SK-N-MC (cell line): ENCODE results near the gene TPRN.
A peak's percentile ranks its signal among the peaks of the same experiment; 100 is the strongest.

ENCODE experiments used
- DNase-seq: peaks from one replicate; pipeline ENCODE4 v3.0.0-alpha.2; 2011; ENCODE audit warnings: low read depth, low spot score
- H3K27ac ChIP-seq: fragments of 200-600 bp; sonication (generic); 2 replicates; pipeline ENCODE4 v1.5.1; 2016; ENCODE audit warnings: mixed run types
- H3K36me3 ChIP-seq: fragments of 200-600 bp; sonication (generic); 2 replicates; pipeline ENCODE4 v1.6.1; 2017; ENCODE audit warnings: antibody characterized with exemption, low read length, mixed read lengths; ENCODE audit not compliant: insufficient read depth
- H3K4me3 ChIP-seq: fragments of 200-600 bp; sonication (generic); 2 replicates; pipeline ENCODE4 v1.5.1; 2016
- H3K9ac ChIP-seq: fragments of 200-600 bp; sonication (generic); 2 replicates; pipeline ENCODE4 v1.8.0; 2017; ENCODE audit warnings: mixed run types, mixed read lengths; ENCODE audit not compliant: insufficient read length
- H3K9me3 ChIP-seq: fragments of 200-600 bp; sonication (generic); 2 replicates; pipeline ENCODE4 v1.6.1; 2017; ENCODE audit warnings: low read depth, mild to moderate bottlenecking, antibody characterized with exemption, low read length, moderate library complexity, mixed read lengths
- EZH2 ChIP-seq: fragments of 200-600 bp; sonication (generic); IDR thresholded peaks from one replicate; pipeline ENCODE4 v1.6.1; 2017; ENCODE audit warnings: antibody characterized with exemption
- FOXP2 ChIP-seq: optimal IDR thresholded peaks from 2 replicates; pipeline ENCODE3; 2011; ENCODE audit warnings: mild to moderate bottlenecking, moderate library complexity; ENCODE audit not compliant: insufficient read depth; ENCODE audit errors: extremely low read length, control extremely low read depth
- POLR2AphosphoS5 ChIP-seq: IDR thresholded peaks from 2 replicates; pipeline ENCODE4 v1.6.1; 2012; ENCODE audit warnings: mild to moderate bottlenecking, low read depth, low read length, borderline replicate concordance

The TPRN gene

GRCh38 chr9:137174722-137175293, 25.7 kb downstream of the TPRN start:
- no peak overlapping the region for H3K9ac ChIP-seq
- H3K9me3 ChIP-seq: no peaks in the 10 kb centered on the region
- no peaks in the 10 kb centered on the region; the same call in 1 of the 2 replicates for H3K36me3 ChIP-seq
- no peak for DNase-seq
- no peak overlapping the region for H3K27ac ChIP-seq
- TF ChIP-seq POLR2AphosphoS5: no peak
- no peak for TF ChIP-seq FOXP2
- no peak for TF ChIP-seq EZH2
- peak overlapping the region; percentile 58 for H3K4me3 ChIP-seq

DNA sequence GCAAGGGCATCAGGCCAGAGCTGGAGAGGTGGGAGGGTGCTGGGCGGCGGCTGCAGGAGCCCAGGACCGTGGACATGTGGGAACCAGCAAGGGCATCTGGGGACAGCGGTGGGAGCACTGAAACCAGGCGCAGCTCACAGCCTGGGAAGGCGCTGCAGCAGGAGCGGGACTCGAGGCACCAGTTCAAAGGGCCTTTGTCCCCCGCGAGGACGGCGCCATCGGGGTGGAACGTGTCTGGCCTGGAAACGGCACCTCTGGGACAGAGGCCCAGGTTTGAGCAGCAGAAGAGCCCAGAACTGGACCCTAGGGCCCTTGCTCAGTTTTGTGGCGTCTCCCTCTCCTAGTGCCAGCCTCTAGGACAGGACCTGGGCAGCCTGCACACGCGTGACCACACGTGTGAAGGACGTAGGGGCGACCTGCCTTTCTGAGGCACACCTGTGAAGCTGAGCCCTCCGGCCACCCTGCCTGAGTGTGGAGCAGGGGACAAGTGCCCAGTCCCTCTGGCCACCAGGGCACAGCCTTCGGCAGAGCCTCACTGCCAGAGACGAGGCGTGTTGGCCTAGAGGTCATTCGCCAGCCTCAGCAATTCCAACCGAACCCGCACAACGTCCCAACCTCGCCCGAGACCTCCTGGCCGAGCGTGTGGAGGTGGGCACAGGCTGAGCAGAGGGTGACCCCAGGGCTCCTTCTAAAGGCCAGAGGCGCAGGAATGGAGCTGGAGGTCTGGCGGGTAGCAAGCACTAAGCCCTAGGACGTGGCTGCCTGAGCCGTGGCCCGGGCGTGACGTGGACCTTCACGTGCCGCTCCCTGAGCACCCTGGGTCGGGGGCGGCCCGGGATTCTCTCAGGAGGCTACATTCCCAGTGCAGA, 26.5 kb downstream of the TPRN start:
- Histone ChIP-seq H3K9ac (no peak overlapping the region), H3K36me3 (no peaks in the 10 kb centered on the region), H3K4me3 (peak overlapping the region; percentile 58), H3K9me3 (no peaks in the 10 kb centered on the region), H3K27ac (no peak overlapping the region)
- TF ChIP-seq POLR2AphosphoS5 (no peak), FOXP2 (no peak), EZH2 (no peak)
- DNase-seq: no peak

- Histone ChIP-seq H3K9me3 (no peaks in the 10 kb centered on the region), H3K4me3 (no peak overlapping the region), H3K36me3 (no peaks in the 10 kb centered on the region), H3K9ac (no peak overlapping the region), H3K27ac (no peak overlapping the region)
- TF ChIP-seq EZH2 (no peak), FOXP2 (no peak), POLR2AphosphoS5 (no peak)
- DNase-seq: no peak
These were observed 27.4 kb downstream of the TPRN start for GRCh38 chr9:137172901-137173795.

DNA sequence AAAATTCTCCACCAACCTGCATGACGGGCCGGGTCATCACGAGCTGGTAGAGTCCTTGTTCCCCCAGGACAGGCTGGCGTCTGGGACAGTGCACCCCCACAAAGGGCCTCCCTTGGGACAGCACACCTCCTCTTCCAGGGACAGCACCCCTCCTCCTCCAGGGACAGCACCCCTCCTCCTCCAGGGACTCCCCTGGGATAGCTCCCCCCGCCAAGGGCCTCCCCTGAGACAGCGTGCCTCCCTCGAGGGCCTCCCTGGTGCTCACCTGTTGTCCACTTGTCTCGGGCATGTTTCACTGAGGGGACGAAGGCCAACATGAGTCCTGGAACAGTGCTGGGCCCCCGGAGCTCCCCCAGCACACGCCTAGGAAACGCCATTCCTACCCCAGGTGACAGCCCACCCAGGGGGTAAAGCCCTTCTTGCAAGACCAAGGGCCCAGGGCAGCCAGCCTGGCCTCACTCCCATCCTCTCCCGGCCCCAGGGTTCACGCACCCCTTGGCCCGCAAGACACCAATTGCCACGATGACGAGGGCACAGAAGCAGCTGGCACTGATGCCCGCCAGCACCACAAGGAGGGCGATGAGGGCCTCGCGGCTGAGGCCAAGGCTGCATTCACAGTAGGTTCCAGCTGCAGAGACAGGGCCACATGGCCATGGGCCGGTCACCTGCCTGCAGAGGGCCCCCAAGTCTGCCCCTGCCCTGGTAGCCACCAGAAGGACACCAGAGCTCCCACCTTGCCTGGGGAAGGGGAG, 29.2 kb downstream of the TPRN start:
- TF ChIP-seq POLR2AphosphoS5 (no peak), EZH2 (no peak), FOXP2 (no peak)
- Histone ChIP-seq H3K9me3 (no peaks in the 10 kb centered on the region), H3K27ac (no peak overlapping the region), H3K36me3 (no peaks in the 10 kb centered on the region), H3K4me3 (no peak overlapping the region), H3K9ac (no peak overlapping the region)
- no peak for DNase-seq

GRCh38 chr9:137170486-137171148, 29.9 kb downstream of the TPRN start:
- no peaks in the 10 kb centered on the region for H3K36me3 ChIP-seq
- no peak for DNase-seq
- TF ChIP-seq POLR2AphosphoS5 (no peak), EZH2 (no peak), FOXP2 (no peak)
- no peak overlapping the region for H3K4me3 ChIP-seq
- no peak overlapping the region for H3K27ac ChIP-seq
- no peak overlapping the region for H3K9ac ChIP-seq
- no peaks in the 10 kb centered on the region for H3K9me3 ChIP-seq

- H3K9ac ChIP-seq: no peak within 1 kb of the TSS
These were observed 30.6 kb downstream of the TPRN start, which contains the start of gene LRRC26 for GRCh38 chr9:137169896-137170358. TSS of gene LRRC26 (minus strand) at chr9:137170051. CDS start at chr9:137169943, 108 bp downstream.

More at GRCh38 chr9:137169896-137170358, 30.6 kb downstream of the TPRN start, which contains the start of gene LRRC26:
- no peak for DNase-seq
- no peak within 1 kb of the TSS for H3K27ac ChIP-seq
- H3K4me3 ChIP-seq: peak within 1 kb of the TSS; percentile 22; the same call in 1 of the 2 replicates
- no peaks in the 10 kb centered on the region for H3K36me3 ChIP-seq
- no peak for TF ChIP-seq EZH2
- no peak for TF ChIP-seq POLR2AphosphoS5
- TF ChIP-seq FOXP2: no peak
- no peaks in the 10 kb centered on the region for H3K9me3 ChIP-seq
